ENCODE measurements around the gene CXCL8.

DNA sequence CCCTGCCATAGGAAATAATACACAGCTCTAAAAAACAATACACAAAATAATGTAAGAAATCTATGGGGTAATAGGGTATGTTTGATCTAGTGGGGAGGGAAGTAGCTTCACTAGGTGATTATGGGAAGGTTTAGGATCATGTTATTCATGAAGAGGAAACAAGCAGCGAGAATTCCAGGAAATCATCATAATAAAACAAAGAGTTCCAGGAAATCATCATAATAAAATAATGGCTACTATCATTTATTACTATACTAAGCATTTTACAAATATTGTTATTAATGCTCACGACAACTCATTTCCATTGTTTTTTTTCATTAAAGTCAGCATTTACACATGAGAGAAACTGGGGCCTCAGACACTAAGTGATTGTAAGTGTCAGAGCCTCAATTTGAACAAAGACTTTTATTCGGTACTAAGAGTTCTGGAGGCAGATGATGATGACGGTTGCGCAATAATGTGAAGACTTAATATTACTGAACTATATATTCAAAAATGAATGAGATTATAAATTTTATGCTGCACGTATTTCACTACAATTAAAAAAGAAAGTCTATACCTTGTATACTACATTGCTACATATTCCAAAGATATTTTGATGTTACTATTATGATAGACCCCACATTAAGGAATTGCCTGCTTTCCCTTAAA lies 12.2 kb upstream of the CXCL8 start:
- TF ChIP-seq, protein P1, sequence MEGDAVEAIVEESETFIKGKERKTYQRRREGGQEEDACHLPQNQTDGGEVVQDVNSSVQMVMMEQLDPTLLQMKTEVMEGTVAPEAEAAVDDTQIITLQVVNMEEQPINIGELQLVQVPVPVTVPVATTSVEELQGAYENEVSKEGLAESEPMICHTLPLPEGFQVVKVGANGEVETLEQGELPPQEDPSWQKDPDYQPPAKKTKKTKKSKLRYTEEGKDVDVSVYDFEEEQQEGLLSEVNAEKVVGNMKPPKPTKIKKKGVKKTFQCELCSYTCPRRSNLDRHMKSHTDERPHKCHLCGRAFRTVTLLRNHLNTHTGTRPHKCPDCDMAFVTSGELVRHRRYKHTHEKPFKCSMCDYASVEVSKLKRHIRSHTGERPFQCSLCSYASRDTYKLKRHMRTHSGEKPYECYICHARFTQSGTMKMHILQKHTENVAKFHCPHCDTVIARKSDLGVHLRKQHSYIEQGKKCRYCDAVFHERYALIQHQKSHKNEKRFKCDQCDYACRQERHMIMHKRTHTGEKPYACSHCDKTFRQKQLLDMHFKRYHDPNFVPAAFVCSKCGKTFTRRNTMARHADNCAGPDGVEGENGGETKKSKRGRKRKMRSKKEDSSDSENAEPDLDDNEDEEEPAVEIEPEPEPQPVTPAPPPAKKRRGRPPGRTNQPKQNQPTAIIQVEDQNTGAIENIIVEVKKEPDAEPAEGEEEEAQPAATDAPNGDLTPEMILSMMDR (IDR thresholded peaks at IDR 0.05) = no peak
- TF ChIP-seq POLR2A (IDR thresholded peaks at IDR 0.05) = no peak
